GM18870 (cell line): ENCODE measurements around the gene PCDH1.

Source experiments
- ATAC-seq: cut with Tn5 transposase; IDR thresholded peaks from one replicate; pipeline ENCODE4 v1.9.1; 2021; ENCODE audit warnings: moderate library complexity; ENCODE audit not compliant: unreplicated experiment

PCDH1 gene

DNA sequence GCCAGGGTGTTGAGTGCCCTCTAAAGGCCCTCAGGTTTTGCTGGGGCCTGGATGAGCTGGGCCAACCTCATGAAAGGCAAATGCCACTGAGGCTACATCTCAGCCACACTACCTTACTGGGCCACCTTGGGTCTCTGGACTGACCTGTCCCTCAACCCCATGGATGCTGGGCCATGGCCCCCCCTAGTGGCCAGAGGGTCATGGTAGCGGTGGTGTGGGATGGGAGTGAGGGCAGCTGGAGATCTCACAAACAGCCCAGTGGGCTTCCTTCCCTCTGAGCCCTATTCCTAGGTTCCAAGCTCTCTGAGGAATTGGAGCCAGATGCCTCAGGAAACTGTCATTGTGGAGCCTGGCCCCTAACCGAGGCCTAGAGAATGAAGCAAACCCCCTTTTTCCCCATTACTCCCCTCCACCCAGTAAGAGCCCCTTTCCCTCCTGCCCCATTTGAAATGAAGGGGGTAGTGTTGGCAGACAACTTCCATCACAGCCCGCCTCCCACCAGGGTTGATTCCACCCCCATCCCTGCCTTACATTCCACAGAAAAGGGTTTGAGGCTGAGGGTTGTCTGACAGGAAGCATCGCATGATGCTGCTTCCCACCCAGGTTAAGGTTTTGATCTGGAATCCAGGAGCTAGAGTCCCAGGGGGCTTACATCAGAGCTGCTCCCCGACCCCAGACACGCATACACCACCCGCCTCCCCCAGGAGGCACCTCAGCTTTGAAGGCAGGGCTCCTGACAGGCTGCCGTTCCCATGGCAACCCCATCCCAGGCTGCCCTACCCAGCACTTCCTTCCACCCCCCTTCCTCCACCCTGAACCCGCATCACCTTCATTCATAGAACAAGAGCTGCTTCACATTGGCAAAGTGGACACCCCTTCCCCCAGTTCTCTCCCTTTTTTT is 63.9 kb downstream of the PCDH1 start:
- no peak for ATAC-seq

DNA sequence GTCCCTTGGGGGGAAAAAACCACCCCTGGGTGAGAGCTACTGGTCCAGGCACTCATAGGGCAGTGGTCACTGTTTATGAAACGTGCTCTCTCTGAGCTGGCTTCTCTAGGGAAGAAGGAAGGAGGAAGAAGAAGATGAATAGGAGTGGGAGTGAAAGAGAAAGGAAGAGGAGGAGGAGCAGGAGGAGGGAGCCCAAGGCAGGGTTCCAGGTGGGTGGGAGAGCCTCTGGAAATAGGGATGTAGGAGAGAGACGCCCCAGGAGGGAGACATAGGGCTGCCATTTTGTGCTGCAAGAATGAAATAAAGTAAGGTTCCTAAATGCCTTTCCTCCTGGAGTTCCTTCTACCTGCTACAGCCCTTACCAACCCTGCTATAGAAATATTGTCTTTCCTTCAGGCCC is 65.7 kb downstream of the PCDH1 start:
- no peak for ATAC-seq

DNA sequence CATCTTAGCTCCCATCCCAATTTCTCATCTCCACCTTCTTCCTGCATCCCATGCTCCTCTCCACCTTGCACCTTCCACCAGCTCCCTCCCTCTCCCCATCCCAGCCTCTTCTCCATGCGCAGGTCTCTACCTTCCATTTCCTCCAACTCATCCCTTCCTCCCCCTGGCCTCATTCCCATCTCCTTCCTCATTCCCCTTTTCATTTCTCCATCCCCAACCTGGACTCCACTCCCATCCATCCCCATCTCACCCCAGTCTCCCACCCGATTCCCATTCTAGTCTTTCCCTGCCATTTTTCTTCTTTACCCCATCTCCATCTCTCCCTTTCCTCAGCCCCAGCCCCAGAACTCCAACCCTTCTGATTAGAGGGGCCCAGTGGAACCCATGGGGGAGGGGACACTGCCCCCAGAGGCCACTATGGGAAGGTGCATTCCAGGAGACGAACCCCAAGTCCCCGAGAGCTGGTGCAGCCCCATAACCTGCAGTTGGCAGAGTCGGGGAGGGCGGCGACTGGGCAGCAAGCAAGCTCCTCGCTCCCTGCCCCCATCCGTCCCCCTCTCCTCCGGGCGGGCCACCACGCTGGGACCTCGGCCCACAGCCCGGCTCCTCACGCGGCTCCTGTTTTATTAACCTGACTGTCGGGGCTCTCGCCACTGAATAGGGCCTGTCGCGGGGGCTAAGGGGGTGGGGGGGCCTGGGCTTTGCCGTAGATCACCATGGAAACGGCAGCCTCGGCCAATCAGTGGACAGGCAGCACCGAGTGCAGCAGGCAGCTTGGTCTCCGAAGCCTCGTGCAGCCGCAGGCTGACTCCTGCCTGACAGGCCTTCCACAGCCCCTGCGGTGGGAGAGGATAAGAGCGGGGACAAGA is 66.7 kb downstream of the PCDH1 start:
- ATAC-seq, result no peak

DNA sequence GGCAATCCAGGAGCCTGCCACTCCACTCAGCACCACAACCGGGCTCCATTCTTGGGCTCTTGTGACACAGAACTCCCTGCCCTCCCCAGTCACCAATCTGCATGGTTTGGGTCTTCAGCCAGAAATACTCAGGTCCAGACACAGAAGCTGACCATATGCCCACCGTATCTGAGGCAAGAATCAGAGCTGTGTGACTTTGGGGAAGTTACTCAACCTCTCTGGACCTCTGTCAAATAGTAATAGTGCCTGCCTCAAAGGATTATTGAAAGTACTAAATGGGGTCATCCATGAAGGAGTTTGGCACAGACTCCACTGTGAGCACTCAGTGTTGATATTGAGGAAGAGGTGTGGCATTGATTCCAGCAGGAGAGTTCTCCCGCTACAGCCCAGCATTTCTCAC is 67.5 kb downstream of the PCDH1 start:
- no peak for ATAC-seq

DNA sequence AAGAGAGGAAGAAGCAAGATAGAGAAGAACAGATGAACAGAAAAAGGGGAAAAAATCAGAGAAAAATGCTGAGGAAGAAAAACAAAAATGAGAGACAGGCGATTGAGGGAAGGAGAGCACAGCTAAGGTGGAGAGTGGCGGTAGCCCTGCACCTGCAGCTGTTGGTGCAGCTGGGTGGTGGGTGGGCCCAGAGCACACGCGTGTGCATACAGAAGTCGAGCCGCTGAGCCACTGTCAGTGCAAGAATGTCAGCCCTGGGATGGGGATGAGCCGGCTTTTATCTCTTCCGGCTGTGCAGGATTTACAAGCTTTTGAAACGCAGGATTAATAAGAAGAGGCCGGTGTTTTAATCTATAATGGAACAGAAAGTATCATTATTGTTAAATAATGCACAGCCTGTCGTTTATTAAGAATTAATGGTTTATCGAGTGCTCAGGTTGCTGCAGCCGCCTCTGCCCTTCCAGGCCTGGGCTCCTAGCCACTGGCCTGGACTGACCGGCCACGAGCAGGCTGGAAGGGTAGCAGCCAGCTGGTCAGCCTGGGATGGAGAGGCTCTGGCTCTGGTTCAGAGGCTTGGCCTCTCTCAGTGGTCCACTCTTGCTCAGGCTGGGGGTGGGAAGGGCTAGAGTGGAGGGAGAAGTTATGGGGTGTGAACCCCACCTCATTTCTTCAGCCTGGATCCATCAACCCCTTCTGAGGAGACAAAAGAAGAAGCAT is 68.7 kb downstream of the PCDH1 start:
- ATAC-seq, result no peak

DNA sequence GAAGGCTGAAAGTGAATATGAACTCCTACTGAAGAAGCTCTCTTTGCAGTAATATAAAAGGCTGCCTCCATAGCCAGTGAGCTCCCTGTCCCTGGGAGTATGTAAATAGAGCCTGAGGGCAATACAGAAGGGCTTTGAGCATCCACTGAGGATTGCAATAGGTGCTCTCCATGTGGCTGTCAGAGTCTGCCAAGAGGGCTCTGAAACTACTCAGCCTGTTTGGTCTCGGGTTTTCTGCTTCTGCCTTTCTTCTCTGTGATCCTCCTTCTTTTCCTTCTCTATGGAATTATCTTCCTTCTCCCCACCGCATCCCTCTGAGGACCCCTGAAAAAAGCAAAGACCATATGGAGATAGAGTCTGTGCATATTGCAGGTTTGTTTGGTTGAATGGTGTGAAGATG is 69.4 kb downstream of the PCDH1 start:
- no peak for ATAC-seq

DNA sequence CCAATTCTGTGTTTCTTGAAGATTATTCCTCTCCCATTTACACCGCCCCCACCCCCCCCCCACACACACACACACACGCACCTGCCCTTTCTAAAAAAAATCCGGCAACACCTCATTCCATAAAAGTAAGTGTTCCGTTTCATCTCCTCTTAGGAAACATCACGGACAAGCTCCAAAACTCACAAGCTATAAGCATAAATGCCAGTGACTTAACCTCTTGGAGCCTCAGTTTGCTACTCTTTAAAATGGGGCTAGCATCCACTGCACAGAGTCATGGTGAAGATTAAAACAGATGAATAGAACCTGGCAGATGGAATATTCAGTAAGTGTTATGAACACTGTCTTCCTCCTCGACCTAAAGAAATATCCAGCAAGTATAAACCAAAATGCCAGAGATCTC is 70.5 kb downstream of the PCDH1 start:
- ATAC-seq, result no peak

DNA sequence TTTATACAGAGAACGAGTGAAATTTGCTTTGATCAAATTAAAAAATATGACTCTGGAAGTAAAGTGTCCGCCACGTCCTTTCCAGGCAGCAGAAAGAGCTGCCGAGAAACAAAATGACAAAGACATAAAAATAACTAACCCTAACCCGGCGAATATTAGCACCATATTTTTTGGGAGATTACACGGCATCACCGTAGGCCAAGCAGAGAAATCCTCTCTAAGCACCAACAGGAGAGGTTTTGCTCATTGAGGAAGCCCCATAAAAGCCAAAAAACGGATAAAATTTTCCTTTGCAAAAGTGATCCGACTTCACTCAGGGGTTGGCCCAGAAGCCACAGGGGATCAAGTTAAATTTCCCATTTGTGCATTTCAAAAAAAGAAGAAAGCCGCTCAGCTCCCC is 70.9 kb downstream of the PCDH1 start:
- ATAC-seq, result no peak

DNA sequence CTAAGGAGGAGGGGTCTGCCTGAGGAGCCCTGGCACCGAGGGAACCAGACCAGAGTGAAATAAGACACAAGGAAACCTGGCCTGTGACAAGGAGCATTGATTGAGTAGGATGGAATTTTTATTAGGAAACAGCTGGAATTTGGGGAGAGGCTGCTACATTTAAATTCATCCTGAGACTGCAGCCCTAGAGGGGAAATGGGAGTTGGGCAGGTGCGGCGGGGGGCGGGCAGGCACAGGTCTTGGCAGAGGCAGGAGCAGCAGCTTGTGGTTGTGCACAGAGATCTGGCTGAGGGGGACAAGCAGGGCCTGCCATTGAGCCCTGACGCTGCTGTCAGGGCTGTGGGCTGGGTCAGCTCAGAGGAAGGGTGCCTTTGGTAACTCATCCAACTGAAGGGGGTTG is 71.6 kb downstream of the PCDH1 start:
- ATAC-seq, result no peak

DNA sequence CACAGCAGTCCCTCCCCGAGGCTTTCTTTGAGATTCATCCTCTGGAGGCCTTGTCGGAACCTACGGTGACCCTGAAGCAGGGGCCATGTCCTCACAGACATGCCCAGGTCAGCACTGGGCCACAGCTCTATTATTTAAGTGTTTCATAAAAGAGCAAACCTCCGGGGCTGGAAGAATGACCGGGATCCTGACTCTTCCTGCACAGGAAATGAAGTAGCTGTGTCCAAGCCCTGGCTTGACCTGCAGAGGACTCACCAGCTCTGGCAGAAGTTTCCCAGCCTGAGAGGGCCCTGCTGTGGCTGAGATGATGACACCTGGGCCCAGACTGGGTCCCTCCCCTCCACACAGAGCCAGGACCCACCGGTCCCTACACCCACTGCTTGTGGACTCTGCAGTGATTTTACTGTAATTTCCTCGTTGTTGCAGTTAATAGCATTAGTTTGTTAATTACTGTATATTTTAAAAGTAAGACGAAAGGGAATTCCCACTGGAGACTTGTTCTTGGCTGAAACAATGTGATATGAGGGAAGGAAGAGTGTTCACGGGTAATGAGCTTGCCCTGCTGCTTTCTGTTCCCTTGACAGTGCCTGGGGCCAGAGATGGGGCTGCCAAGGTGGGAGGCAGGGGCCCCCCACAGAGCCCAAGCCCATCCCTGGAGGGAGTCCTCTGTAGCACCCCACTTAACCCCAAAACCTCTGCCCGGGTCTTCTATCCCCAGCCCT is 72.2 kb downstream of the PCDH1 start:
- ATAC-seq, result no peak

DNA sequence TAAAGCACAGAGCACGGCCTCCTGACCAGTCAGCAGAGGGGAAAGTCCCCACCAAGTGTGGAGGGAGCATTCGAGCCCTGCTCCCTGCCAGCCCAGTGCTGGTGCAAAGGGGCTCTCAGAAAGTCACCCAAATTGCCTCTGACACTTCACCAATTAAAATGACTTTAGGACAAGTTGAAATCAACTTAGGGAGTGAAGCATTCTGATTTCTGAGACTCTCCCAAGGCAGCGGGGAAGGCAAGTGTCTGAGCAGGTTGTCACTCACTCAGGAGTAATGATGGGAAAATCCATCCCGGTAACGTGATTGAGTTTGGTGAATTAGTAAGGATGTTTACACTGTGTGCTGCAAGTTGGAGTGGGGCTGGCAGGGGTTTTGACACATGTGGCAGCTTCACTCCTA is 73.7 kb downstream of the PCDH1 start:
- no peak for ATAC-seq
